Measurements from ENCODE around the gene PLEKHG3. TPM values are rescaled to one million over a fixed set of nuclear protein-coding genes. Genes with fewer than 3 reads are reported as not detected.

The PLEKHG3 gene
- polyA plus RNA-seq, 1 donor (not counting 4 experiments of a cell fraction or from before 2014, with no cell fraction given) = 71.0 TPM

GRCh38 chr14:64761441-64762043, 57.3 kb downstream of the PLEKHG3 start:
- Histone ChIP-seq H3K36me3 (ENCODE audit: control insufficient read depth in 2 of 2, extremely low read depth in 1 of 2, insufficient read depth in 2 of 2, low read length in 2 of 2) (no peaks in the 10 kb centered on the region), H3K27me3 (ENCODE audit: control insufficient read depth, extremely low read depth, insufficient read depth, low read length) (no peaks in the 10 kb centered on the region), H3K9me1 (ENCODE audit: control insufficient read depth, extremely low read depth, insufficient read depth, low read length) (no peaks in the 10 kb centered on the region), H3K79me2 (ENCODE audit: control insufficient read depth, insufficient read depth, low read length) (no peaks in the 10 kb centered on the region), H3K4me1 (ENCODE audit: control insufficient read depth, extremely low read depth, insufficient read depth, low read length) (peaks cover 81% of the 10 kb centered on the region), H2AFZ (ENCODE audit: control insufficient read depth, low read length) (no peak overlapping the region), H3K4me3 (ENCODE audit: control insufficient read depth in 2 of 3, extremely low read depth in 1 of 3, insufficient read depth in 2 of 3, low read depth in 1 of 3, low read length in 3 of 3) (peak overlapping the region in 2 of 3 experiments; percentile 23 to 46), H3K4me2 (ENCODE audit: control insufficient read depth, extremely low read depth, insufficient read depth, low read depth, low read length) (peak overlapping the region; percentile 77), H3K27ac (ENCODE audit: control insufficient read depth, insufficient read depth, low read length) (peak overlapping the region; percentile 79), H3K9ac (ENCODE audit: control insufficient read depth, extremely low read depth, insufficient read depth, low read length) (peak overlapping the region; percentile 58), H3K9me3 (ENCODE audit: control insufficient read depth, low read depth, low read length) (no peaks in the 10 kb centered on the region), H4K20me1 (ENCODE audit: control insufficient read depth, extremely low read depth, insufficient read depth, low read length) (no peaks in the 10 kb centered on the region)
- TF ChIP-seq EZH2 (IDR thresholded peaks at IDR 0.05; ENCODE audit: low read length) (no peak), CTCF (optimal IDR thresholded peaks at IDR 0.05 in 1 of 3, IDR thresholded peaks at IDR 0.05 in 1 of 3, conservative IDR thresholded peaks at IDR 0.05 in 1 of 3; ENCODE audit: extremely low read depth in 1 of 3, insufficient read depth in 2 of 3, low read length in 3 of 3) (peak in 2 of 3 experiments; percentile 22 to 39)
- FAIRE-seq (no peak), DNase-seq (ENCODE audit: low read depth, low spot score) (no peak)
- dilution Hi-C loops (cut with MboI; ENCODE audit: extremely low pct_ligation_motif_present, low sequenced_read_pairs) = no loop called here

GRCh38 chr14:64762044-64763034, 58.1 kb downstream of the PLEKHG3 start:
- dilution Hi-C loops (cut with MboI; ENCODE audit: extremely low pct_ligation_motif_present, low sequenced_read_pairs) = no loop called here
- H2AFZ ChIP-seq (ENCODE audit: control insufficient read depth, low read length) = peak overlapping the region; percentile 69
- peaks cover 79% of the 10 kb centered on the region for H3K4me1 ChIP-seq (ENCODE audit: control insufficient read depth, extremely low read depth, insufficient read depth, low read length)

More at GRCh38 chr14:64762044-64763034, 58.1 kb downstream of the PLEKHG3 start:
- Histone ChIP-seq H3K9me3 (ENCODE audit: control insufficient read depth, low read depth, low read length) (no peaks in the 10 kb centered on the region), H3K9ac (ENCODE audit: control insufficient read depth, extremely low read depth, insufficient read depth, low read length) (peak overlapping the region; percentile 58), H3K4me2 (ENCODE audit: control insufficient read depth, extremely low read depth, insufficient read depth, low read depth, low read length) (peak overlapping the region; percentile 77), H3K27me3 (ENCODE audit: control insufficient read depth, extremely low read depth, insufficient read depth, low read length) (no peaks in the 10 kb centered on the region), H3K79me2 (ENCODE audit: control insufficient read depth, insufficient read depth, low read length) (no peaks in the 10 kb centered on the region), H3K9me1 (ENCODE audit: control insufficient read depth, extremely low read depth, insufficient read depth, low read length) (no peaks in the 10 kb centered on the region), H3K4me3 (ENCODE audit: control insufficient read depth in 2 of 3, extremely low read depth in 1 of 3, insufficient read depth in 2 of 3, low read depth in 1 of 3, low read length in 3 of 3) (peak overlapping the region in 2 of 3 experiments; percentile 23 to 46), H4K20me1 (ENCODE audit: control insufficient read depth, extremely low read depth, insufficient read depth, low read length) (no peaks in the 10 kb centered on the region), H3K27ac (ENCODE audit: control insufficient read depth, insufficient read depth, low read length) (peak overlapping the region; percentile 79), H3K36me3 (ENCODE audit: control insufficient read depth in 2 of 2, extremely low read depth in 1 of 2, insufficient read depth in 2 of 2, low read length in 2 of 2) (no peaks in the 10 kb centered on the region)
- FAIRE-seq = peak; percentile 99
- DNase-seq (ENCODE audit: low read depth, low spot score) = peak; percentile 75
- no peak for TF ChIP-seq CTCF (optimal IDR thresholded peaks at IDR 0.05 in 1 of 3, IDR thresholded peaks at IDR 0.05 in 1 of 3, conservative IDR thresholded peaks at IDR 0.05 in 1 of 3; ENCODE audit: extremely low read depth in 1 of 3, insufficient read depth in 2 of 3, low read length in 3 of 3)
- no peak for TF ChIP-seq EZH2 (IDR thresholded peaks at IDR 0.05; ENCODE audit: low read length)

All from keratinocyte (primary cell).